ENCODE measurements around the gene ACTL7A.
"Not testable (repeated sequence)": the region's sequence is repeated elsewhere in the genome, so short reads cannot be mapped to it uniquely, and the experiment has no call there.

ACTL7A gene

GRCh38 chr9:108880738-108881316, 18.8 kb downstream of the ACTL7A start:
- DNase-seq (ENCODE audit: low read depth): no peak

GRCh38 chr9:108882052-108882888, 20.2 kb downstream of the ACTL7A start:
- no peak for DNase-seq (ENCODE audit: low read depth)

DNA sequence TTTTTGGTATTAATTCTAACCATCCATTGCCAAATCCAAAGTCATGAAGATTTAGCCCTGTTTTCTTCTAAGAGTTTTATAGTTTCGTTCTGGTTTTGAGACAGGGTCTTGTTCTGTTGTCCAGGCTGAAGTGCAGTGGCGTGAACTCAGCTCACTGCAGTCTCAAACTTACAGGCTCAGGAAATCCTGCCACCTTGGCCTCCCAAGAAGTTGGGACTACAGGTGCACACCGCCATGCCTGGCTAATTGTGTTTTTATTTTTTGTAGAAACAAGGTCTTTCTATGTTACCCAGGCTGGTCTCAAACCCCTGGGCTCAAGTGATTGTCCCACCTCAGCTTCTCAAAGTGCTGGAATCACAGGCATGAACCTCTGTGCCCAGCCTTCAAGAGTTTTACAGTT, 21.0 kb downstream of the ACTL7A start:
- DNase-seq (ENCODE audit: low read depth): no peak

DNA sequence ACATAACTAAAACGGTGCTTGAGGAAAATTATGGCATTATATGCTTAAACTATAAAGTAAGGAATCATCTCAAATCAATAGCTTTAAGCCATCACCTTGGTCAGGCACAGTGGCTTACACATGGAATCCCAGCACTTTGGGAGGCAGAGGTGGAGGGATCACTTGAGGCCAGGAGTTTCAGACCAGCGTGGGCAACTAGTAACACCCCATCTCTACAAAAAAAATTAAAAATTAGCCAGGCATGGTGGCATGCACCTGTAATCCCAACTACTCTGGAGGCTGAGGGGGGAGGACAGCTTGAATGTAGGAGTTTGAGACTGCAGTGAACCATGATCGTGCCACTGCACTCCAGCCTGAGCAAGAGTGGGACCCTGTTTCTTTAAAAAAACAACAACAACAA, 22.6 kb downstream of the ACTL7A start:
- DNase-seq (ENCODE audit: low read depth): no peak

GRCh38 chr9:108885643-108886348, 23.7 kb downstream of the ACTL7A start:
- no peak for DNase-seq (ENCODE audit: low read depth)

- not testable (repeated sequence) for DNase-seq (ENCODE audit: low read depth)
These were observed 24.7 kb downstream of the ACTL7A start for GRCh38 chr9:108886594-108887271.

DNA sequence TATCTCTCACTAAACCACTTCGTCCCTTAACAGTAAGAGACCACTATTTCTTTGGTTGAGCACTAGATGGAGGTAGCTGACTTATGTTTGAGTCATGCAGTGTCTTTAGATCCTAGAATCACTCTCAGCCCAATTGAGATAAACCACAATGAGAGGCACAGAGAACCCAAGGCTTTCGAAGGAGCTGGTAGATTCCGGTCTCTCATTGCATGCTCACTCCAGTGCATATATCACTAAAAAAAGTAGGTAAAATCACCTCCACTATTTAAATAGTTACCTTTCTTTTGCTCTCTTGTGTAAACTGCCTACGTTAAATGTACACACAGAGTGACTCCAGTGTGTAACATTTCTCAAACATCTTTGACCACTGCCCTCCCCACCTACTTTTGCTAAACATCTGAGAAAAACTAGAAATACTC, 27.6 kb downstream of the ACTL7A start:
- DNase-seq (ENCODE audit: low read depth): no peak

DNA sequence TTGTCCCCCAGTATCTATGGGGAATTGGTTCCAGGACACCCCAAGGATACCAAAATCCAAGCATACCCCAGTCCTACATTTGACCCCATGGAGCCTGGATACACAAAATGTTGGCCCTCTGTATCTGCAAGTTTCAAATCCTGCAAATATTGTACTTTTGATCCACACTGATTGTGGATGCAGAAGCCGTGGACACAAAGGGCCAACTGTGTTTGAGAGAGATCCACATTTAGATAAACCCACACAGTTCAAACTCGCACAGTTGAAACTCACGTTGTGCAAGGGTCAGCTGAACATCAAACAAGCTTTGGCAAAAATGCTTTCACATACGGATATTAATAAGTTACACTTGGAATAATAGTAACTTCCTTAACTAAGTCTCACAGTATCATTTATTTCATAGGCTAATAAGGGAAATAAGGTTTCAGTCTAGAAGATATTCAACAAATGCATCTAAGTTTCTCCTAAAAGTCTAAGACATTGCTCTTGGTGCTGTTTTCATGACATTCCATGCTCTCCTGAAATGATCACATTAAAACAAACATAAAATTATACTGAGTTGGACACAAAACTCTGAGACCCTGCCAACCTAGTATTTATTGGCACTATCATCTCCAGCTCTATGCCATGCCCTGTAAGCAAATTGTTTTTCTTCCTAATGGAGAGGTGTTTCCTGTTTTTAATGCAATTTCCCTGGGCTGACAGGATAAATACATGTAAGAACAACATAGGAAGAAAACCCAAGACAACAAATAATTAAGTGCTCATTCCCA, 32.3 kb downstream of the ACTL7A start:
- DNase-seq (ENCODE audit: low read depth): no peak

GRCh38 chr9:108897324-108898096, 35.4 kb downstream of the ACTL7A start:
- DNase-seq (ENCODE audit: low read depth): no peak

DNA sequence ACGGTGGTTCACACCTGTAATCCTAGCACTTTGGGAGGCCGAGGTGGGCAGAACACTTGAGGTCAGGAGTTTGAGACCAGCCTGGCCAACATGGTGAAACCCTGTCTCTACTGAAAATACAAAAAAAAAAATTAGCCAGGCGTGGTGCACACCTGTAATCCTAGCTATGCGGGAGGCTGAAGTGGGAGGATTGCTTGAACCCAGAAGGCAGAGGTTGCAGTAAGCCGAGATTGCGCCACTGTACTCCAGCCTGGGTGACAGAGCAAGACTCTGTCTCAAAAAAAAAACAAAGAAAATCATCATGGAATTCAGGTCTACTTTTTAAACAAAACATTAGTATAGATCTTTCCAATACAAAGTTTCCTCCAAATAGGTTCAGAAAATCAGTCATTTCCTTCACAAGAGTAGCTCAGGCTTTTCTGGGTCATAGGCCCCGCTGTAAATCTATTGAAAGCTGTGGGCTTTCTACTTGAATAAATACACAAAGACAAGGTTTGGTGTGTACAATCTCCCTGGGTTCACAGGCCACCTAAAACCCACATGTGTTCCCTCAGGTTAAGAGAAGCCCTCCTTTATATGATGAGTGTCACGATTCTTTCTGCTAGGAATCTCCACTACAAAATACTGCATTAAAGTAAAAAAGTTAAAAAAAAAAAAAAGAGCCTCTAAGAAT, 37.1 kb downstream of the ACTL7A start:
- DNase-seq (ENCODE audit: low read depth): not testable (repeated sequence)

GRCh38 chr9:108900176-108900575, 38.1 kb downstream of the ACTL7A start:
- DNase-seq (ENCODE audit: low read depth): no peak

GRCh38 chr9:108903420-108904103, 41.5 kb downstream of the ACTL7A start:
- no peak for DNase-seq (ENCODE audit: low read depth)

DNA sequence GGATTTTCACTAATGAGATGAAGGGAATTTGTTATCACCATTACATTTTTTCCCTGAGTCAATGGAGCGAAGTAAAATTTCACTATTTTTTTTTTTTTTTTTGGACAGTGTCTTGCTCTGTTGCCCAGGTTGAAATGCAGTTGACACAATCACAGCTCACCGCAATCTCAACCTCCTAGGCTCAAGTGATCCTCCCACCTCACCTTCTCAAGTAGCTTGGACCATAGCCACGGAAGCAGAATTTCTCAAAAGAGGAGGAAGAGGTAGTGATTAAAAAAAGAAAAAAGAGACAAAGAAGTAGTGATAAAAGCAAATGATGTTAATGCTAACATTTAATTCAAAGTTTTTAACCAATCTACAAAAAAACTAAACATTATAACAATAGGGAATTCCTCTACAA, 42.1 kb downstream of the ACTL7A start:
- no peak for DNase-seq (ENCODE audit: low read depth)

DNA sequence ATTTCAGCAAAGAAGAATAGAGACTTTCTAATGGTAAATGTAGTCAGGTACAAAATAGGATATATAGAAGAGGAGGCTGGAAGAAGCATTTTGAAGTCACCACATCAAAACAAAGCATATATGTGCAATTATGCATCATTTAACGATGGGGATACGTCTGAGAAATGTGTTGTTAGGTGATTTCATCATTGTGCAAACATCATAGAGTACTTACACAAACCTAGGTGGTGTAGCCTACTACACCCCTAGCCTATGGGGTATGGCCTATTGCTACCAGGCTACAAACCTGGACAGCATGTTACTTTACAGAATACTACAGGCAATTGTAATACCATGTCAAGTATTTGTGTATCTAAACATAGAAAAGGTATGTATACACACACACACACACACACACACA, 43.4 kb downstream of the ACTL7A start:
- DNase-seq (ENCODE audit: low read depth): no peak

DNA sequence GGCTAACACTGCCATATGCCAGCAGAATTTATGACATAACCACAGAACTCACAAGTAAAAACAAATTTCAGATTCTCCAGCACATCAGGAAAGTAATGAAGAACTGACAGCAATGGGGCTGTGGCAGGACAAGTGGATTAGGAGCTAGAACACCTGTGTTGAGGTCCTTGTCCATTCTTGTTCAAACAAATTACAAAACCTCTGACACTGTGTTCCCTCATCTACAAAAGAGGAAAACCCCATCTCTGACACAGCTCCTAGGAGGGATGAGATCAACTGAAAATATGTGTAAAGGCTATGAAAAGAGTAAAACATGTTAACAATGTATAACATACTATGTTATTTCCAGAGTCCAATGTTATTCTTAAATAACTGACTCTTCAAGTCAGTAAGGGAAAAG, 48.3 kb downstream of the ACTL7A start:
- no peak for DNase-seq (ENCODE audit: low read depth)

GRCh38 chr9:108910914-108911313, 48.8 kb downstream of the ACTL7A start:
- no peak for DNase-seq (ENCODE audit: low read depth)

- DNase-seq (ENCODE audit: low read depth): no peak
These were observed 49.8 kb downstream of the ACTL7A start for GRCh38 chr9:108911820-108912219.

Data from activated gamma-delta T cell treated with anti-CD3 and anti-CD28 coated beads, Interleukin-2, amount 50 U/mL, for 16 hours (primary cell).